ENCODE results near the gene TMEM117.
A peak's percentile ranks its signal among the peaks of the same experiment; 100 is the strongest.

TMEM117 gene

DNA sequence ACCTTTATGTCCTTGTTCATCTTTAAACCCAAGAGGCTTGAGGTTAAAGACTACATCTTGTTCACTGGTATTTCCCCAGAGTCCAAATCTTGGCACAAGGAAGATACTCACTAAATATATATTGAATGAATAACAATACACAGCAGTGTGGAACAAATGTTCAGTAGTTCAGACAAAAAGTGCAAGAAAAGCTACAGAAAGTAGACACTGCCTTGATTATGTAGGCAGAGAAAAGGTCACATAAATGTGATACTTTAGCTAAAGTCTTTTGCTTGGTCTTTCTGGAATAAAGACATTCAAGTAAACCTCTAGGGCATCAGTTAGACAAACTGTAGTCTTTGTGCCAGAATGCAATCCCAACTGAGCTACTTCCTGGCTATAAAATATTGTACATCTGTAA, 157.0 kb downstream of the TMEM117 start:
- TF ChIP-seq, protein P1, sequence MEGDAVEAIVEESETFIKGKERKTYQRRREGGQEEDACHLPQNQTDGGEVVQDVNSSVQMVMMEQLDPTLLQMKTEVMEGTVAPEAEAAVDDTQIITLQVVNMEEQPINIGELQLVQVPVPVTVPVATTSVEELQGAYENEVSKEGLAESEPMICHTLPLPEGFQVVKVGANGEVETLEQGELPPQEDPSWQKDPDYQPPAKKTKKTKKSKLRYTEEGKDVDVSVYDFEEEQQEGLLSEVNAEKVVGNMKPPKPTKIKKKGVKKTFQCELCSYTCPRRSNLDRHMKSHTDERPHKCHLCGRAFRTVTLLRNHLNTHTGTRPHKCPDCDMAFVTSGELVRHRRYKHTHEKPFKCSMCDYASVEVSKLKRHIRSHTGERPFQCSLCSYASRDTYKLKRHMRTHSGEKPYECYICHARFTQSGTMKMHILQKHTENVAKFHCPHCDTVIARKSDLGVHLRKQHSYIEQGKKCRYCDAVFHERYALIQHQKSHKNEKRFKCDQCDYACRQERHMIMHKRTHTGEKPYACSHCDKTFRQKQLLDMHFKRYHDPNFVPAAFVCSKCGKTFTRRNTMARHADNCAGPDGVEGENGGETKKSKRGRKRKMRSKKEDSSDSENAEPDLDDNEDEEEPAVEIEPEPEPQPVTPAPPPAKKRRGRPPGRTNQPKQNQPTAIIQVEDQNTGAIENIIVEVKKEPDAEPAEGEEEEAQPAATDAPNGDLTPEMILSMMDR (conservative IDR thresholded peaks at IDR 0.05; ENCODE audit: low read depth, low read length) = no peak
- DNase-seq (ENCODE audit: low read depth) = no peak
- no peak overlapping the region for H3K4me3 ChIP-seq (ENCODE audit: low read depth, low read length)

GRCh38 chr12:44000309-44000952, 164.6 kb downstream of the TMEM117 start:
- no peak overlapping the region for H3K4me3 ChIP-seq (ENCODE audit: low read depth, low read length)
- TF ChIP-seq, protein P1 (conservative IDR thresholded peaks at IDR 0.05; ENCODE audit: low read depth, low read length) = peak; percentile 65
- peak; percentile 57 for DNase-seq (ENCODE audit: low read depth)

DNA sequence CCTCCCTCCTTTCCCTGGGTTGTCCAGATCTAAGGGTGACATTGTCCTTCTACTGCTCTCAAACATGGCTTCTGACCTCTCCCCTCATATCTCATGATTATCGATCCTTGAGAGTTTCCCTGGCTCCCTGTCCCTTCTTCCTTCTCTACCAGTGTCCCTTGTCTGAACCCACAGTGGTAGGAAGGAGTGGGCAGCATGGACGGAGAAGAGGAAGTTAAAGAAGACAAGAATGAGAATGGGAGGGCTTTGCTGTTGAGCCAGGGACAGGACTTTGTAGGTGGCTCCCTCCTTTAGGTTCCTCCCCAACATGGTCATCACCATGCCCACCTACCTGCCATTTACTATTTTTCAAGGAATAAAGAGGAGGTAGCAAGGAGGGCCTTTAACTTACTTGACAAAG, 166.7 kb downstream of the TMEM117 start:
- TF ChIP-seq, protein P1 (conservative IDR thresholded peaks at IDR 0.05; ENCODE audit: low read depth, low read length) = no peak
- H3K4me3 ChIP-seq (ENCODE audit: low read depth, low read length) = no peak overlapping the region
- DNase-seq (ENCODE audit: low read depth) = no peak

DNA sequence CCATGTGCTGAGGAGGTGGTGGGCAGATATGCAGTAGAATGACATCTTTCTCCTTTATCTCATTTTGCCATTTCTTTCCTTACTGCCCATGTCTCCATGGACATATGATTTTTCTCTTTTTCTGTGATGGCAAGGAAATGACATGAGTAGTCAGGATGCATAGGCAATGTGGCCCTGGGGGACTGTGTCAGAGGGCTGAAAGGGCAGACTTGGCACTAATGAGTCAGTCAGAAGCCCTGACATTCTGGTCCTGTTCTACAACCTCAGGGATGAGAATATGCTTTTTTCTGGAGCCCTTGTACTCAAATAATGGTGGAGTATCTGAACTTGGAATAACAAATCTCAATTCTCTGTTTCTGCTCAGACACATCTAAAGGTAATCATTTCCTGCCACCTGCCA, 167.8 kb downstream of the TMEM117 start:
- no peak overlapping the region for H3K4me3 ChIP-seq (ENCODE audit: low read depth, low read length)
- TF ChIP-seq, protein P1 (conservative IDR thresholded peaks at IDR 0.05; ENCODE audit: low read depth, low read length) = no peak
- no peak for DNase-seq (ENCODE audit: low read depth)

DNA sequence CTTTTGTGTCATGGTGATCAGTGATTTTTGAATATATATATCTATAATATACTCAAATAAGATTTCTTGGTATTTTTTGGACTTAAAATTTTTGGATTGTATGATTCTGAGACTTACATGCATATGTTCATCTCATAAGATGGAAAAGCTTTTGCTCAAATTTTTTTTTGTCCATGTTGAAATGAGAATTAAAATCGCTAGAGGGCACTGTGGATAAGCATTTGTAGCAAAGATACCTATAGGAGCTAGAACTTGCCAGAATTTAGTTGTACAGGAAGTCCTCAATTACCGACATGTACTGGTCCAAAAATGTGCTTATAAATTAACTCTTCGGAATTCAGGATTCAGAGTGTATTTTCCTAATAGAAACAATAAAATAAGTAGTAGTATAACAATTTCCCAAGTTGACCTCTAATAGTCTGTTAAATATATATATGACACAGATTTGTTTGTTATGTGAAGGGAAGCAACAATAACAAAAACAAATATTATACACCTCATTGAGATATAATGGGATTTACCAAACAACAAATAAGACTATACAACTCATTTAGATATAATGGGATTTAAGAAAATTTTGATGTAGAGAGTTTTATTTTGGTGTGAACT, 179.6 kb downstream of the TMEM117 start:
- TF ChIP-seq, protein P1 (conservative IDR thresholded peaks at IDR 0.05; ENCODE audit: low read depth, low read length) = peak; percentile 57
- peak; percentile 68 for DNase-seq (ENCODE audit: low read depth)
- H3K4me3 ChIP-seq (ENCODE audit: low read depth, low read length) = no peak overlapping the region

- no peak for DNase-seq (ENCODE audit: low read depth)
- TF ChIP-seq, protein P1 (conservative IDR thresholded peaks at IDR 0.05; ENCODE audit: low read depth, low read length) = no peak
These were observed 181.3 kb downstream of the TMEM117 start for GRCh38 chr12:44017216-44017615.

DNA sequence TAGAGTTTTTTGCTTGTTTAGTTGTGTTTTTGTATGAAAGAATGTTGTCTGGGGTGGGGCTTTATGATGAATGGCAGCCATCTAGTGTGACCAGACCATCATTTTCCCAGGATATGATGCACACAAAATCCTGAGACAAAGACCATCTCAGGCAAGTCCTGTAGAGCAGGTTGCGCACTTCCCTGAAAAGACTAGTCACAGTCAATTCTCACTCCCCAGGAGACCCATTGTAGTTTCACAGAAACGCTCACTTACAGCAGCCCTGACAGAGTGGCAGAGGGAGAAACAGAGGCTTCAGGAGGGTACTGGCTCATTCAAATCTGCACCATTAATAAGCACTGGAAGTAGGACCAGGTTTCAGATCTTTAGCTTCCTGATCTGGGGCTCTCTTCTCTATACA, 183.2 kb downstream of the TMEM117 start:
- no peak overlapping the region for H3K4me3 ChIP-seq (ENCODE audit: low read depth, low read length)
- DNase-seq (ENCODE audit: low read depth) = no peak
- TF ChIP-seq, protein P1 (conservative IDR thresholded peaks at IDR 0.05; ENCODE audit: low read depth, low read length) = no peak

More at GRCh38 chr12:44017216-44017615, 181.3 kb downstream of the TMEM117 start:
- no peak overlapping the region for H3K4me3 ChIP-seq (ENCODE audit: low read depth, low read length)
